Omental fat pad (tissue), 4 donors: ENCODE results near the gene FIS1. TPM values are rescaled to one million over a fixed set of nuclear protein-coding genes. Genes with fewer than 3 reads are reported as not detected.

Experiments used
- ATAC-seq: fragments of 150-250 bp; one replicate; pipeline ENCODE4 v1.9.1; 2016; ENCODE audit warnings: mild to moderate bottlenecking, moderate library complexity; ENCODE audit not compliant: low FRiP score
- DNase-seq: peaks from one replicate; pipeline ENCODE4 v3.0.0-alpha.2; 2019; ENCODE audit warnings: low spot score
- CTCF ChIP-seq, 3 donors: fragments of 450-650 bp; IDR thresholded peaks; one replicate each; pipeline ENCODE4 v1.5.1; 2016 to 2017; ENCODE audit warnings: antibody characterized with exemption in 3 of 3, mild to moderate bottlenecking in 3 of 3, moderate library complexity in 2 of 3
- total RNA-seq, 4 donors: library from RNA; depleted of rRNA; stranded (reverse); fragments of >200 nt; gene quantifications; one replicate each; pipeline ENCODE4 v1.1.0, GENCODE V29; 2016

The FIS1 gene
- total RNA-seq, 4 donors from 2014 or later = 243 to 384 (median 344) TPM

GRCh38 chr7:101248276-101248675 lies 3.4 kb upstream of the FIS1 start:
- DNase-seq (no peak), ATAC-seq (no peak)
- TF ChIP-seq CTCF (IDR thresholded peaks at IDR 0.05) = no peak

GRCh38 chr7:101245147-101245668 lies 327 bp upstream of the FIS1 start:
- DNase-seq (no peak), ATAC-seq (no peak)
- no peak for TF ChIP-seq CTCF (IDR thresholded peaks at IDR 0.05)

- TF ChIP-seq CTCF (IDR thresholded peaks at IDR 0.05) = no peak
- ATAC-seq (no peak), DNase-seq (no peak)
These were observed 1.1 kb downstream of the FIS1 start for GRCh38 chr7:101243646-101244374.

GRCh38 chr7:101241443-101242349 lies 3.2 kb downstream of the FIS1 start:
- no peak for DNase-seq
- ATAC-seq = no peak
- no peak for TF ChIP-seq CTCF (IDR thresholded peaks at IDR 0.05)

- no peak for TF ChIP-seq CTCF (IDR thresholded peaks at IDR 0.05)
- DNase-seq = no peak
These were observed 3.9 kb downstream of the FIS1 start for GRCh38 chr7:101241015-101241363.

GRCh38 chr7:101240226-101241014 lies 4.5 kb downstream of the FIS1 start:
- no peak for TF ChIP-seq CTCF (IDR thresholded peaks at IDR 0.05)
- no peak for DNase-seq
- peak; percentile 20 for ATAC-seq

More at GRCh38 chr7:101241015-101241363, 3.9 kb downstream of the FIS1 start:
- peak; percentile 4 for ATAC-seq
